K562 (cell line): ENCODE measurements around the gene P2RX3. TPM values are rescaled to one million over a fixed set of nuclear protein-coding genes. Genes with fewer than 3 reads are reported as not detected.

Experiments used
- HDAC1 ChIP-seq, 2 experiments: fragments of 450-650 bp; IDR thresholded peaks; 2 replicates each; pipeline ENCODE4 v1.6.1; 2016 to 2017; ENCODE audit warnings: inconsistent platforms in 1 of 2, mild to moderate bottlenecking in 1 of 2, moderate library complexity in 1 of 2
- JUND ChIP-seq, 2 experiments: IDR thresholded peaks; 2 replicates in 1 of 2; 3 replicates in 1 of 2; pipeline ENCODE4 v1.6.1; 2011; ENCODE audit warnings: borderline replicate concordance in 2 of 2, low read depth in 2 of 2, low read length in 2 of 2, improper control_type of control experiment in 1 of 2, missing biosample characterization in 1 of 2, missing genetic modification characterization in 1 of 2, missing genetic modification reagents in 1 of 2
- MYNN ChIP-seq, 2 experiments: sonication (generic); formaldehyde crosslinking in 1 of 2; IDR thresholded peaks; 2 replicates each; pipeline versions ENCODE4 v1.5.0 to v1.6.1; 2016 to 2020; ENCODE audit warnings: antibody characterized with exemption in 1 of 2, missing genetic modification reagents in 1 of 2
- NBN ChIP-seq: fragments of 450-650 bp; IDR thresholded peaks from 2 replicates; pipeline ENCODE4 v1.6.1; 2016; ENCODE audit warnings: low read depth, mild to moderate bottlenecking
- POLR2AphosphoS2 ChIP-seq: IDR thresholded peaks from 2 replicates; pipeline ENCODE4 v1.6.1; 2012; ENCODE audit warnings: low read length, improper control_type of control experiment
- SMARCA4 ChIP-seq: fragments of 450-650 bp; IDR thresholded peaks from 2 replicates; pipeline ENCODE4 v1.6.1; 2016
- SRSF3 ChIP-seq: fragments of 200-400 bp; formaldehyde crosslinking; IDR thresholded peaks from 2 replicates; pipeline ENCODE4 v1.6.1; 2016; ENCODE audit warnings: mild to moderate bottlenecking, low read length, moderate library complexity; ENCODE audit not compliant: insufficient read depth
- TEAD4 ChIP-seq, 2 experiments: sonication (generic) in 1 of 2; formaldehyde crosslinking in 1 of 2; IDR thresholded peaks; 2 replicates each; pipeline versions ENCODE4 v1.6.1 to v1.8.0; 2012 to 2022; ENCODE audit warnings: borderline replicate concordance in 1 of 2, inconsistent platforms in 1 of 2, low read length in 1 of 2, mild to moderate bottlenecking in 1 of 2, missing genetic modification reagents in 1 of 2
- TFAP4 ChIP-seq: sonication (generic); formaldehyde crosslinking; IDR thresholded peaks from 2 replicates; pipeline ENCODE4 v1.8.0; 2022; ENCODE audit warnings: missing genetic modification reagents, mild to moderate bottlenecking, moderate library complexity, borderline replicate concordance
- polyA plus RNA-seq, 8 experiments: library from polyadenylated mRNA; depleted of rRNA in 4 of 8; stranded (reverse) in 5 of 8; unstranded in 3 of 8; fragments of >200 nt; fragmentation: Nextera tagmentation in 2 of 8; fragmentation: Illumina TruSeq in 1 of 8; extraction: Ambion mirVana in 2 of 8; extraction: Trizol in 1 of 8; gene quantifications; 2 replicates each; pipeline versions ENCODE4 v1.2.1 to v1.2.3, GENCODE V29; 2011 to 2014; ENCODE audit warnings: inconsistent platforms in 1 of 8, missing spikeins in 1 of 8
- total RNA-seq, 7 experiments: library from RNA; depleted of rRNA in 6 of 7; stranded (reverse); fragments of >200 nt in 6 of 7; fragmentation: Illumina TruSeq in 2 of 7; extraction: Trizol in 2 of 7; gene quantifications; 2 replicates each; pipeline versions ENCODE4 v1.2.1 to v1.2.3, GENCODE V29; 2011 to 2021; ENCODE audit warnings: low replicate concordance in 1 of 7

Gene P2RX3
- total and polyA plus RNA-seq, 9 of the 15 experiments (the other 6 are each of a cell fraction or from before 2014, with no cell fraction given), result not detected

GRCh38 chr11:57311109-57311936, 26.8 kb upstream of the P2RX3 start (continued):
- TF ChIP-seq TFAP4 (CRISPR knock-in tag), result peak; percentile 88
- TF ChIP-seq HDAC1 (IDR thresholded peaks at IDR 0.05), result peak in 1 of 2 experiments; percentile 54; a peak in 1 of 4 replicates
- TF ChIP-seq JUND (IDR thresholded peaks at IDR 0.05; ENCODE audit: borderline replicate concordance, low read depth, low read length), result peak; percentile 83
- TF ChIP-seq JUND (tag; IDR thresholded peaks at IDR 0.05; ENCODE audit: borderline replicate concordance, low read depth, low read length), result peak; percentile 73; the same call in 1 of the 3 replicates
- TF ChIP-seq SRSF3, result no peak
- 0 out of 2 replicates have a peak, but pooled peaks have one; percentile 6 for TF ChIP-seq TEAD4 (IDR thresholded peaks at IDR 0.05; ENCODE audit: low read length)
- TF ChIP-seq TEAD4 (CRISPR knock-in tag; IDR thresholded peaks at IDR 0.05; ENCODE audit: borderline replicate concordance), result no peak
- TF ChIP-seq SMARCA4, result 0 out of 2 replicates have a peak, but pooled peaks have one; percentile 15
- peak; percentile 79; the same call in 1 of the 2 replicates for TF ChIP-seq POLR2AphosphoS2
- no peak for TF ChIP-seq NBN
- peak; percentile 11; the same call in 1 of the 2 replicates for TF ChIP-seq MYNN (IDR thresholded peaks at IDR 0.05)
- TF ChIP-seq MYNN (CRISPR knock-in tag; IDR thresholded peaks at IDR 0.05), result no peak
